ENCODE measurements around the gene TCOF1. TPM values are rescaled to one million over a fixed set of nuclear protein-coding genes. Genes with fewer than 3 reads are reported as not detected.
A peak's percentile ranks its signal among the peaks of the same experiment; 100 is the strongest.

TCOF1 gene
- total and polyA plus RNA-seq, 2 donors from 2014 or later: 12.2 to 23.5 TPM

GRCh38 chr5:150345716-150346115 is 11.8 kb upstream of the TCOF1 start:
- peak in 2 of 5 donors; percentile 50 to 57 for DNase-seq
- peaks cover 0 to 7% (median under 1%) of the 10 kb centered on the region in 3 donors for H3K4me1 ChIP-seq (ENCODE audit: control insufficient read depth in 2 of 3, insufficient read depth in 2 of 3, low read depth in 1 of 3, low read length in 3 of 3)
- no peaks in the 10 kb centered on the region for H3K9me3 ChIP-seq (ENCODE audit: control insufficient read depth in 2 of 3, insufficient read depth in 1 of 3, low read length in 3 of 3)
- no peak overlapping the region for H3K4me3 ChIP-seq (ENCODE audit: low read length in 3 of 3)
- FAIRE-seq: no peak
- no peak overlapping the region for H3K9ac ChIP-seq (ENCODE audit: low read length in 3 of 3)
- H3K27ac ChIP-seq (ENCODE audit: low read depth in 2 of 2, low read length in 2 of 2): no peak overlapping the region
- no peaks in the 10 kb centered on the region for H3K27me3 ChIP-seq (ENCODE audit: control insufficient read depth, insufficient read depth, low read length)
- no peaks in the 10 kb centered on the region for H3K36me3 ChIP-seq (ENCODE audit: control insufficient read depth in 2 of 3, insufficient read depth in 3 of 3, low read length in 3 of 3)
- intact Hi-C loops (cut with DNase I): no loop called here
- TF ChIP-seq, protein P1, sequence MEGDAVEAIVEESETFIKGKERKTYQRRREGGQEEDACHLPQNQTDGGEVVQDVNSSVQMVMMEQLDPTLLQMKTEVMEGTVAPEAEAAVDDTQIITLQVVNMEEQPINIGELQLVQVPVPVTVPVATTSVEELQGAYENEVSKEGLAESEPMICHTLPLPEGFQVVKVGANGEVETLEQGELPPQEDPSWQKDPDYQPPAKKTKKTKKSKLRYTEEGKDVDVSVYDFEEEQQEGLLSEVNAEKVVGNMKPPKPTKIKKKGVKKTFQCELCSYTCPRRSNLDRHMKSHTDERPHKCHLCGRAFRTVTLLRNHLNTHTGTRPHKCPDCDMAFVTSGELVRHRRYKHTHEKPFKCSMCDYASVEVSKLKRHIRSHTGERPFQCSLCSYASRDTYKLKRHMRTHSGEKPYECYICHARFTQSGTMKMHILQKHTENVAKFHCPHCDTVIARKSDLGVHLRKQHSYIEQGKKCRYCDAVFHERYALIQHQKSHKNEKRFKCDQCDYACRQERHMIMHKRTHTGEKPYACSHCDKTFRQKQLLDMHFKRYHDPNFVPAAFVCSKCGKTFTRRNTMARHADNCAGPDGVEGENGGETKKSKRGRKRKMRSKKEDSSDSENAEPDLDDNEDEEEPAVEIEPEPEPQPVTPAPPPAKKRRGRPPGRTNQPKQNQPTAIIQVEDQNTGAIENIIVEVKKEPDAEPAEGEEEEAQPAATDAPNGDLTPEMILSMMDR (IDR thresholded peaks at IDR 0.05; ENCODE audit: borderline replicate concordance, extremely low read depth, insufficient read depth): no peak

DNA sequence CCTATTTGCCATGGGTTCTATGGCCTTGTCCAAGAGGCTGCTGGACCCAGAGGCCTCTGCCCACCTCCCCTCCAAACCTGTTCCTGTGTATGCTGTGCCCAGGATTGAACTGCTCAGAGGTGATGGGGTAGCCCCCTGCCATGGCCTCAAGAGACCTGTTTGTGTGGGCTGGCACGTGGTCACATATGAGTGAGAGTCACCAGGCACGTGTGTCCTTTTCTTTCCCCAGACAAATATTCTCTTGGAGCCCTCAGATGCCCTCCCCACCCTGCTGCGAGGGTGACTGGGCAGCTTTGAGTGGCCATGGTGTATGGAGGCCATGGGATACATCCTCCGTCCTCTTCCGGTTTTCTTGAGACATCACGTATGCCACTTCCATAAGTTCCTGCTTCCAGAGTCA is 10.9 kb upstream of the TCOF1 start:
- H3K4me1 ChIP-seq (ENCODE audit: control insufficient read depth in 2 of 3, insufficient read depth in 2 of 3, low read depth in 1 of 3, low read length in 3 of 3): peaks cover 0 to 14% (median 6%) of the 10 kb centered on the region in 3 donors
- no peaks in the 10 kb centered on the region for H3K36me3 ChIP-seq (ENCODE audit: control insufficient read depth in 2 of 3, insufficient read depth in 3 of 3, low read length in 3 of 3)
- DNase-seq (peak in 1 of 5 donors; percentile 36), FAIRE-seq (no peak)
- TF ChIP-seq, protein P1 (IDR thresholded peaks at IDR 0.05; ENCODE audit: borderline replicate concordance, extremely low read depth, insufficient read depth): no peak
- no peaks in the 10 kb centered on the region for H3K27me3 ChIP-seq (ENCODE audit: control insufficient read depth, insufficient read depth, low read length)
- no peak overlapping the region for H3K9ac ChIP-seq (ENCODE audit: low read length in 3 of 3)
- intact Hi-C loops (cut with DNase I): no loop called here
- no peak overlapping the region for H3K4me3 ChIP-seq (ENCODE audit: low read length in 3 of 3)
- H3K9me3 ChIP-seq (ENCODE audit: control insufficient read depth in 2 of 3, insufficient read depth in 1 of 3, low read length in 3 of 3): no peaks in the 10 kb centered on the region
- no peak overlapping the region for H3K27ac ChIP-seq (ENCODE audit: low read depth in 2 of 2, low read length in 2 of 2)

- Histone ChIP-seq H3K36me3 (ENCODE audit: control insufficient read depth in 2 of 3, insufficient read depth in 3 of 3, low read length in 3 of 3) (no peaks in the 10 kb centered on the region), H3K9me3 (ENCODE audit: control insufficient read depth in 2 of 3, insufficient read depth in 1 of 3, low read length in 3 of 3) (no peaks in the 10 kb centered on the region), H3K27ac (ENCODE audit: low read depth in 2 of 2, low read length in 2 of 2) (no peak overlapping the region), H3K27me3 (ENCODE audit: control insufficient read depth, insufficient read depth, low read length) (no peaks in the 10 kb centered on the region), H3K4me1 (ENCODE audit: control insufficient read depth in 2 of 3, insufficient read depth in 2 of 3, low read depth in 1 of 3, low read length in 3 of 3) (peaks cover 0 to 14% (median 6%) of the 10 kb centered on the region in 3 donors), H3K9ac (ENCODE audit: low read length in 3 of 3) (no peak overlapping the region), H3K4me3 (ENCODE audit: low read length in 3 of 3) (no peak overlapping the region)
- TF ChIP-seq, protein P1 (IDR thresholded peaks at IDR 0.05; ENCODE audit: borderline replicate concordance, extremely low read depth, insufficient read depth): no peak
- no peak for DNase-seq
- intact Hi-C loops (cut with DNase I): no loop called here
- FAIRE-seq: no peak
These were observed 10.5 kb upstream of the TCOF1 start for GRCh38 chr5:150347003-150347402.

- intact Hi-C loops (cut with DNase I): no loop called here
- DNase-seq: no peak
- TF ChIP-seq, protein P1 (IDR thresholded peaks at IDR 0.05; ENCODE audit: borderline replicate concordance, extremely low read depth, insufficient read depth): no peak
- Histone ChIP-seq H3K27ac (ENCODE audit: low read depth in 2 of 2, low read length in 2 of 2) (no peak overlapping the region), H3K27me3 (ENCODE audit: control insufficient read depth, insufficient read depth, low read length) (no peaks in the 10 kb centered on the region), H3K36me3 (ENCODE audit: control insufficient read depth in 2 of 3, insufficient read depth in 3 of 3, low read length in 3 of 3) (no peaks in the 10 kb centered on the region), H3K9ac (ENCODE audit: low read length in 3 of 3) (no peak overlapping the region), H3K4me3 (ENCODE audit: low read length in 3 of 3) (no peak overlapping the region), H3K9me3 (ENCODE audit: control insufficient read depth in 2 of 3, insufficient read depth in 1 of 3, low read length in 3 of 3) (no peaks in the 10 kb centered on the region), H3K4me1 (ENCODE audit: control insufficient read depth in 2 of 3, insufficient read depth in 2 of 3, low read depth in 1 of 3, low read length in 3 of 3) (peaks cover 0 to 14% (median 8%) of the 10 kb centered on the region in 3 donors)
- no peak for FAIRE-seq
These were observed 10.0 kb upstream of the TCOF1 start for GRCh38 chr5:150347451-150347850.
